IMR-90 (cell line): ENCODE data around the gene LYPD6B. TPM values are rescaled to one million over a fixed set of nuclear protein-coding genes. Genes with fewer than 3 reads are reported as not detected.

Experiments used
- ATAC-seq: fragments of 200-7000 bp; cut with Tn5 transposase; 2 replicates; pipeline ENCODE4 v1.9.1; 2020; ENCODE audit warnings: low read depth, mild to moderate bottlenecking, moderate library complexity
- BruUV-seq: library from RNA; stranded (reverse); fragments of 400-500 nt; replicated peaks from 2 replicates; lab custom pipeline; 2021; lab: Mats Ljungman, UMichigan
- CTCF ChIA-PET: fragments of 300-600 bp; formaldehyde crosslinking; extraction: SDS; loops from one replicate; lab custom pipeline; 2021; ENCODE audit warnings: antibody characterized with exemption; lab: Yijun Ruan, JAX
- POLR2A ChIA-PET: fragments of 300-600 bp; sonication (Branson Sonifier 250); formaldehyde crosslinking; loops from one replicate; lab custom pipeline; 2022; ENCODE audit warnings: antibody characterized with exemption; ENCODE audit not compliant: unreplicated experiment; lab: Charles Lee
- DNase-seq: peaks from one replicate; pipeline ENCODE4 v3.0.0; 2013
- H2AFZ ChIP-seq: replicated peaks from 2 replicates; pipeline ENCODE3; 2013; ENCODE audit warnings: low read length, mild to moderate bottlenecking; ENCODE audit not compliant: poor library complexity
- H2AK5ac ChIP-seq: 2 replicates; pipeline ENCODE4 v1.6.1; 2013; ENCODE audit warnings: low read depth, low read length, inconsistent platforms
- H2AK9ac ChIP-seq: replicated peaks from 2 replicates; pipeline ENCODE3; 2013; ENCODE audit warnings: mild to moderate bottlenecking, low read depth, low read length, moderate library complexity; ENCODE audit not compliant: poor library complexity
- H2BK120ac ChIP-seq: 2 replicates; pipeline ENCODE4 v1.6.1; 2013; ENCODE audit warnings: low read depth, low read length, inconsistent platforms
- H2BK15ac ChIP-seq: 3 replicates; pipeline ENCODE4 v1.6.1; 2013; ENCODE audit warnings: low read depth, low read length, inconsistent platforms
- H2BK20ac ChIP-seq: 2 replicates; pipeline ENCODE4 v1.6.1; 2013; ENCODE audit warnings: low read depth, mild to moderate bottlenecking, inconsistent platforms, low read length, moderate library complexity
- H2BK5ac ChIP-seq: 2 replicates; pipeline ENCODE4 v1.6.1; 2013; ENCODE audit warnings: mild to moderate bottlenecking, low read depth, low read length, inconsistent platforms; ENCODE audit not compliant: poor library complexity, severe bottlenecking
- H3K14ac ChIP-seq: replicated peaks from 2 replicates; pipeline ENCODE4 v1.6.1; 2013; ENCODE audit warnings: low read depth, low read length, inconsistent platforms
- H3K18ac ChIP-seq: 2 replicates; pipeline ENCODE4 v1.6.1; 2013; ENCODE audit warnings: low read depth, low read length, control low read depth
- H3K23ac ChIP-seq: 2 replicates; pipeline ENCODE4 v1.6.1; 2013; ENCODE audit warnings: low read depth, low read length, inconsistent platforms
- H3K27ac ChIP-seq: 2 replicates; pipeline ENCODE4 v1.5.1; 2013; ENCODE audit warnings: mild to moderate bottlenecking, control low read depth, low read length; ENCODE audit not compliant: insufficient read depth
- H3K27me3 ChIP-seq: 2 replicates; pipeline ENCODE4 v1.6.1; 2013; ENCODE audit warnings: low read length; ENCODE audit not compliant: control insufficient read depth, insufficient read depth
- H3K36me3 ChIP-seq: 2 replicates; pipeline ENCODE4 v1.6.1; 2013; ENCODE audit warnings: low read length, mixed read lengths; ENCODE audit not compliant: control insufficient read depth, insufficient read depth
- H3K4ac ChIP-seq: 2 replicates; pipeline ENCODE4 v1.6.1; 2013; ENCODE audit warnings: low read depth, low read length, inconsistent platforms
- H3K4me1 ChIP-seq: 2 replicates; pipeline ENCODE4 v1.6.1; 2013; ENCODE audit warnings: low read length, mixed read lengths; ENCODE audit not compliant: control insufficient read depth, insufficient read depth
- H3K4me2 ChIP-seq: 2 replicates; pipeline ENCODE4 v1.6.1; 2013; ENCODE audit warnings: low read depth, mild to moderate bottlenecking, control low read depth, low read length, moderate library complexity
- H3K4me3 ChIP-seq: 2 replicates; pipeline ENCODE4 v1.5.1; 2013; ENCODE audit warnings: low read depth, mild to moderate bottlenecking, control low read depth, low read length, moderate library complexity; ENCODE audit not compliant: insufficient read depth
- H3K56ac ChIP-seq: 2 replicates; pipeline ENCODE4 v1.6.1; 2013; ENCODE audit warnings: low read length, inconsistent platforms; ENCODE audit not compliant: insufficient read depth; ENCODE audit errors: extremely low read depth
- H3K79me1 ChIP-seq, 2 experiments: 2 replicates each; pipeline ENCODE4 v1.6.1; 2013; ENCODE audit warnings: low read length in 2 of 2, inconsistent platforms in 1 of 2, low read depth in 1 of 2
- H3K9ac ChIP-seq: 2 replicates; pipeline ENCODE4 v1.6.1; 2013; ENCODE audit warnings: low read depth, low read length, control low read depth
- H3K9me1 ChIP-seq: 2 replicates; pipeline ENCODE4 v1.6.1; 2013; ENCODE audit warnings: low read length, inconsistent platforms; ENCODE audit not compliant: insufficient read depth
- H3K9me3 ChIP-seq: 2 replicates; pipeline ENCODE4 v1.6.1; 2013; ENCODE audit warnings: low read length; ENCODE audit not compliant: control insufficient read depth, insufficient read depth
- H4K20me1 ChIP-seq: 2 replicates; pipeline ENCODE4 v1.6.1; 2013; ENCODE audit warnings: low read length, inconsistent platforms; ENCODE audit not compliant: insufficient read depth
- H4K5ac ChIP-seq: 2 replicates; pipeline ENCODE4 v1.6.1; 2013; ENCODE audit warnings: mild to moderate bottlenecking, low read depth, low read length, control low read depth
- H4K8ac ChIP-seq, 2 experiments: 2 replicates each; pipeline ENCODE4 v1.6.1; 2013; ENCODE audit warnings: low read depth in 2 of 2, low read length in 2 of 2, control low read depth in 1 of 2, inconsistent platforms in 1 of 2
- H4K91ac ChIP-seq: 2 replicates; pipeline ENCODE4 v1.6.1; 2013; ENCODE audit warnings: low read depth, low read length, inconsistent platforms; ENCODE audit not compliant: insufficient read depth
- RAD21 ChIP-seq: IDR thresholded peaks from 2 replicates; pipeline ENCODE4 v1.6.1; 2012; ENCODE audit warnings: low read length, improper control_type of control experiment
- USF2 ChIP-seq: fragments of 150-350 bp; IDR thresholded peaks from 2 replicates; pipeline ENCODE4 v1.6.1; 2017; ENCODE audit warnings: mild to moderate bottlenecking, antibody characterized with exemption, low read length, low read depth
- WGBS, 2 experiments: methylation state at CpG; one replicate each; pipeline versions ENCODE4 v1.1.5 to v1.1.7; 2013; ENCODE audit warnings: missing lambda C conversion rate in 2 of 2; ENCODE audit not compliant: insufficient read length in 1 of 2; ENCODE audit errors: extremely low coverage in 2 of 2; 5-methylcytosine and 5-hydroxymethylcytosine counted together
- dilution Hi-C: fragments of 300-500 bp; cut with HindIII; formaldehyde crosslinking; loops from one replicate; pipeline ENCODE4 v1.14.3; 2018; ENCODE audit warnings: low sequenced_read_pairs; ENCODE audit not compliant: unreplicated experiment
- in situ Hi-C: fragments of 300-500 bp; cut with MboI; formaldehyde crosslinking; loops from 3 replicates; pipeline ENCODE4 v1.14.3; 2019; ENCODE audit warnings: low sequenced_read_pairs, inconsistent platforms, mixed read lengths
- intact Hi-C: fragments of 100-400 bp; cut with micrococcal nuclease; formaldehyde crosslinking; loops from 2 replicates; pipeline ENCODE4 v1.10.0; 2022
- polyA plus RNA-seq, 3 experiments: library from polyadenylated mRNA; depleted of rRNA; stranded (reverse); fragments of >200 nt; gene quantifications; 2 replicates each; pipeline ENCODE4 v1.2.3, GENCODE V29; 2012; ENCODE audit warnings: low replicate concordance in 1 of 3
- total RNA-seq: library from RNA; depleted of rRNA; stranded (reverse); fragments of >200 nt; gene quantifications from 2 replicates; pipeline ENCODE4 v1.2.3, GENCODE V29; 2012

LYPD6B gene
- total and polyA plus RNA-seq, 2 of the 4 experiments (the other 2 are of a cell fraction), result 0.05 TPM; not detected in 1

GRCh38 chr2:149004836-149005235 lies 33.7 kb upstream of the LYPD6B start:
- H4K5ac ChIP-seq, result no peak overlapping the region
- H4K20me1 ChIP-seq, result no peaks in the 10 kb centered on the region
- H2BK5ac ChIP-seq, result no peak overlapping the region
- in situ Hi-C loops (no loop called here), intact Hi-C loops (no loop called here), dilution Hi-C loops (no loop called here)
- WGBS, 2 experiments, result no CpG with 5 or more reads among the region's 3 CpGs
- no peak overlapping the region for H2BK15ac ChIP-seq
- no peak overlapping the region for H3K23ac ChIP-seq
- DNase-seq (no peak), ATAC-seq (no peak)
- TF ChIP-seq USF2 (no peak), RAD21 (no peak)
- H2AK9ac ChIP-seq, result no peak overlapping the region
- H3K56ac ChIP-seq, result no peak overlapping the region
- H3K9me3 ChIP-seq, result no peaks in the 10 kb centered on the region
- H2AFZ ChIP-seq, result no peak overlapping the region
- no peak overlapping the region for H4K91ac ChIP-seq
- peaks cover 10% of the 10 kb centered on the region for H3K27me3 ChIP-seq
- H2BK120ac ChIP-seq, result no peak overlapping the region
- H3K27ac ChIP-seq, result no peak overlapping the region
- no peak overlapping the region for H2BK20ac ChIP-seq
- H3K4me3 ChIP-seq, result no peak overlapping the region
- H3K9me1 ChIP-seq, result no peaks in the 10 kb centered on the region
- H3K4me1 ChIP-seq, result no peaks in the 10 kb centered on the region
- H3K79me1 ChIP-seq, result no peaks in the 10 kb centered on the region
- H3K18ac ChIP-seq, result no peak overlapping the region
- BruUV-seq, result no TSS peak
- H3K36me3 ChIP-seq, result no peaks in the 10 kb centered on the region
- H2AK5ac ChIP-seq, result no peak overlapping the region
- H3K4me2 ChIP-seq, result no peak overlapping the region
- POLR2A ChIA-PET, result no interaction called here
- H3K4ac ChIP-seq, result no peak overlapping the region
- no peak overlapping the region for H3K14ac ChIP-seq
- H3K9ac ChIP-seq, result no peak overlapping the region
- CTCF ChIA-PET, result interaction anchor here (1.4 kb wide), 1 partner anchor 12 kb away, joined by 3 read pairs; no protein-coding TSS in a partner anchor
- no peak overlapping the region for H4K8ac ChIP-seq
